Activated CD4-positive, alpha-beta T cell treated with anti-CD3 and anti-CD28 coated beads for 4 hours (primary cell): ENCODE data around the gene HIPK4.
"Not testable (repeated sequence)": the region's sequence is repeated elsewhere in the genome, so short reads cannot be mapped to it uniquely, and the experiment has no call there.

Source experiments
- DNase-seq, 2 donors: peaks; one replicate each; pipeline ENCODE4 v3.0.0-alpha.2; 2020

Gene HIPK4

DNA sequence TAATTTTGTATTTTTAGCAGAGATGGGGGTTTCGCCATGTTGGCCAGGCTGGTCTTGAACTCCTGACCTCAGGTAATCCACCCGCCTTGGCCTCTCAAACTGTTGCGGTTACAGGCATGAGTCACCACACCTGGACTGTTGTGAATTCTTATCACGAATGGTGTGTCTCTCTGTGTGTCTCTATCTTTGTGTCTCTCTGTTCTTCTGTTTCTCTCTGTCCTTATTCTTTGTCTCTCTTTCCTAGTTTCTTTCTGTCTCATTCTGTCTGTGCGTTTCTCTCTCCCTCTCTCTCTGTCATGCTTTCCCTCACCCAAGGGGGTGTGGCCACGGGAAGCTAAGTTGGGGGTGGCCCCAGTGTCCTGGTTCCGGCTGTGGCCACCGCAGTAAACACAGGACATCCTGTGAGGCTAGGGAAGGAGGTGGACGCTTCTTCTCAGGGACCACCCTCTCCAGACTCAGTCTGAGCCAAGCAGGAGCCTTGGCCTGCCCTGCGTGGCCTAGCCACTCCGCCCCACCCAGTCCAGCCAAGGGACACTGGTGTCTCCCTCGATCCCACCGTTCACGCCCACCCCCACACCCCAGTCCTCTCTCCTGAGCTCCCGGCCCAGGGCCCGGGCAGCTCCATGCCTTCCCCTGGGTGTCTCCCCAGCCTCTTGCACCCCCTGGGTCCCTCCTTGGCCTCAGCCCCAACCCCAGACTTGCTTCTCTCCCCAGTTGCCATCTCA lies 27.1 kb upstream of the HIPK4 start:
- no peak for DNase-seq

GRCh38 chr19:40415768-40416167 lies 25.8 kb upstream of the HIPK4 start:
- DNase-seq: no peak

DNA sequence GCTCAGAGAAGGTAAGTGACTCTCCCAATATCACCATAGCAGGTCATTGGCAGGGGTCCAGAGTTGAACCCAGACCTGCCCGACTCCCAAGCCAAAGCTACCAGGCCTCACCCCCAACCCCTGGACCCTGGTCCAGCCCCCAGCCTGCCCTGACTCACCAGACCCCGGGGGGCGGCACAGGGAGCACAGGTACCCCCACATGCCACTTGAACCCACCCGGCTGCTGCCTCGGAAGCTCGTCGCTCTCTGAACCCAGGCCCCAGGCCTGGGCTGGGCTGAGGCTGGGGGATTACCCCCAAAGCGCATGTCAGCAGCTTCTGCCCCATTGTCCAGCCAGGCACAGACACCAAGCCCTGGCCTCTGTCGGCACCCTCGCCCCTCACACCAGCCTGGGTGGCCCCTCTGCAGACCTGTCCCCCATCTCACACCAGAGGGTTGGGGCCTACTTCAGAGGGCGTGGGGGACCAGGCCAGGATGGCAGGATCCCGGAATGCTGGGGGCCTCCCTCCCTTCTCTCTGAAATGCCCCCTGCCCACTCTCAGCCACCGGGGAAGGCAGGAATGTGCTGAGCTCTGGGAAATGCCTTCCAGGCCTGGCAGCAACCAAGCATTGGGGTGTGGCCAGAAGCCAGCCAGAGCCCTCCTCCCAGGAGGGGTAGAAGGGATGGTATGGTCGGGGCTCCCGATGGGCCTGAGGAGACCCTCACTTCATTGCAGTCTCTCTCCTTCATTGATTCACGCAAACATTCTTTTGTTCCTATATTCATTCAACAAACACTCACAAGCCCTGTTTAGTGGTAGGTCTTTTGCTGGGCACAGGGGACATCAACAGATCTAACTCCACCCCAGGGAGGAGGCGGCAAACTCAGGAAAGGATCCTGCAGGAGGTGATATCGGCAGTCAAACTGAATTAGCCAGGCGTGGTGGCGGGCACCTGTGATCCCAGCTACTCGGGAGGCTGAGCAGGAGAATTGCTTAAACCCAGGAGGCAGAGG lies 24.9 kb upstream of the HIPK4 start:
- no peak for DNase-seq

DNA sequence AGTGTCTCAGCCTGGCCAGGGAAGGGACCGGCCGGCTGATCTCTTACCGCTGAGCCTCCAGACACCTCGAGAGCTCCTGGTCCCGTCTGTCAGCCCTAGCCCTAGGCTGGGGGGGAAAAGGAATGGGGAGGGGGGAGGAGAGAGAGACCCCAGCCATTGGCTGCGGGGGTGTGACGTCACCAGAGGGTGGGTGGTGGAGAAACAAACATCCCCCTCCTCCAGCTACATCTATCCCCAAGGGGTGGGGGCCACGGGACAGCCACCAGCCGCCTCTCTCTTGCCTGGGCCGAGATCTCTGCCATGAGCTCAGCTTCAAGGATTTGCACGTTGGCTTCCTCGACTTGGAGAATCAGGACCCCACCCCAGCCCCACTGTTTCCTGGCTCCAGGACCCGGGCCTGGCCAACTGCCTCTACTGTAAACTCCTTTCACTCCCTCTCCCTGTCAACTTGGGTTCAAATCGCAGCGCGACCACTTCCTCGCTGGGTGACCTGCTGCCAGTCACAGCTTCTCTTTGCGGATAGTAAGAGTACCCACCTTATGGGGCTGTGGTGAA lies 23.4 kb upstream of the HIPK4 start, which contains the start of gene PRX:
Gene PRX, minus strand, starts transcription at position 88 of the 555 bp plus-strand sequence. CDS start 5,446 bp downstream, outside the sequence.
- DNase-seq: no peak

- DNase-seq: no peak
These were observed 22.9 kb upstream of the HIPK4 start for GRCh38 chr19:40412866-40413265.

DNA sequence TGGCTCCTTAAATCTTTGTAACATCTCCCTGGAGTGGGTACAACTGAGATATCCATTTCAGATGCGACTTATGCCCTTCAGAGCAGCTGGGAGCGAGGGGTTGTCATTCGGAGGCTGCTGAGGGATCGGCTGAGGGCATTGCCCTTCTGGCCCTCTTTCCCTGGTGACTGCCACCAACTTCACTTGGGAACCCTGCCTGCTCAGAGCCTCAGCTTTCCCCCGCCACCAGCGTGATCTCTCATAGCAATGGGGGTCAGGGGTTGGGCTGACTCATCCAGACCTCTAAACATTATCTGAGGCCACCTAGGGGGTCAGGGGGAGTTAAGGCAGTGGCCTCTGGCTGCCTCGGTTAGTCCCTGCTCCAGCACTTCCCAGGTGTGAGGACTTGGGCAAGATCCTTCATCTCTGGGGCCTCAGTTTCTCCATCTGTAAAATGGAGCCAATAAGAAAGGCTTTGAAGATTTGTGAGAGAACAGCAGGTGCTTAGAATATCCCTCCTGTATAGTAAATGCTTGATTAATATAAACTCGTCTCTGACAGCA lies 22.0 kb upstream of the HIPK4 start:
- DNase-seq: no peak

DNA sequence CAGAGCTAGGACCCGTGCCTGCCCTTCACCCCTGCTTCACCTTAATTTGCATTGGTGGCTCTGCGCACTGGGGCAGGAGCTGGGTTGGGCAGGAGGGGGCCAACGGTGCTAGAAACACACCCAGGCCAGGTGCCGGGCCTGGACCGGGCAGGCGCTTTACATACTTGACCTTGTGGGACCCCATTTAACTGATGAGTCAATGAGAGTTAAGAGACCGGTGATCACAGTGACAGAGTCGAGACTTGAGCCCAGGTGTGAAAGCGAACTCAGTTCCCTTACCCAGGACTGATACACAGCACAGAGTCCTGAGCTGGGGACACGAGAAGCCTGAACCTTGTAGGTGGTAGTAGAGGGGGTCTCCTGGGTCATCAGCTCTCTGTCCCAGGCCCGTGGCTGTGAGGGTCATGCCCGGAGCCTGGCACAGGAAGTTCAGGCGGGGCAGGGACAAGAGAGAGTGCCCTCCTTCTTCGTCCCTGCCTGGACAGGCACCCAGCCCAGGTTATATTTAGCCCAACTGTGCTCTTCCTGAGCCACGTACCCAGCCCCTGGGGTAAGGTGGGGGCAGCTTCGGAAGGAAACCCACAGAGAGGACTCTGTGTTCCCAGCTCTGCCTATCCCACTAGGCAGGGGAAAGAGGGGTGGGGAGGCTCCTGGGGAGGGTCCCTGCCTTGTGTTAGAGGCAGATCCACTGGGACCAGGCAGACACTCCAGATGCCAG lies 21.3 kb upstream of the HIPK4 start:
- no peak for DNase-seq

DNA sequence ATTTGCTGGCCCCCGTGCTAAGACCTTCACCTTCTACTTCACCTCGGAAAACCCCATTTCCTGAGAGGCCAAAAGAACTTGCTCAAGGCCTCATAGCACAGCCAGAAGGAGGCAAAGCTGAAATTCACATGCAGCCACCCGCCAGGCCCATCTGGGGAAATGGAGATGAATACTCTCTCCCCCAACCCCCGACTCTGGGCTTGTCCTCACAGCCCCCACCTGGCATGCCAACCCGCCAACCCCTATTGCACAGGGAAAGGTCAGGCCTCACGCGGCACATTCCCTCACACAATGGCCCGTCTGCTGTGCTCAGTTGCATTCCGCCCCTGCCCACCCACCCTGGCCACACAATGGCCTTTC lies 20.0 kb upstream of the HIPK4 start:
- DNase-seq: no peak

- not testable (repeated sequence) for DNase-seq
These were observed 18.6 kb upstream of the HIPK4 start for GRCh38 chr19:40408598-40408925.

DNA sequence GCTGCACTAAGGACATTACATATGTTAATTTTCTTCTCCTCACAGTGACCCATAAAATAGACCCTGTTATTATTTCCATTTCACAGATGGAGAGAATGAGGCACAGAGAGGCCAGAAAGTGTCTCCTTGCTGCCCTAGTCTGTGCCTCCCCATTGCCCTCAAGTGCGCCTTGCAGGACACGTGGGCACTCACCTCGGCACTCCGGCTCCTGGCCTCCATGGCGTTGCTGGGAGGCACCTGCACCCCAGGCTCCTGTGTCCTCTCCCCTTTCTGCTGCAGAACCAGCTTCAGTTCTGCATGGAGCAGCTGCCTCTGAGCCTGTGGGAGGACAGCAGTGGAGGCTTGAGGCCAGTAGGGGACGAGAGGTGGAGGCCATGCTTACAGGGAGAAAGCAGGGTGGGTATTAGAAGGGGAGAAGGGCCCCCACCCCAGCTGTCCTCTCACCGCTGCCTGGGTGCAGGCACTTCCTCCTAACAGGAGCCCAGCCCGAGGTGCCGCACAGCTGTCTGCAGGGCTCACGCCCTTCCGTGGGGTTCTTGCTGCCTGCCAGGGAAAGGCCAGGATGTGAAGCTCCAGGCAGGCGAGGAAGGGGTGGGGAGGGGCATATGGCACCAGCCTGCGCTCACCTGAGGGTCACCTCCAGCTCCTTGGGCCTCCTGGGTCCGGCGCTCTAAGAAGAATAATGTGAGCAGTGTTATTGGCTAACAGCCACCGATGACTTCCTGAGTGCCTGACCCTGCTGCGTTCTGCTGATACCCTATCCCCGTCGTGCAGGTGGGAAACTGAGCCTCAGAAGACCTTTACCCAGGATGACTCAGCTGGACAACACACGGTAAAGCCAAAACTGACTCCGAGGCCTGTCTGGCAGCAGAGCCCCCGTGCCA lies 18.0 kb upstream of the HIPK4 start:
- DNase-seq: no peak

DNA sequence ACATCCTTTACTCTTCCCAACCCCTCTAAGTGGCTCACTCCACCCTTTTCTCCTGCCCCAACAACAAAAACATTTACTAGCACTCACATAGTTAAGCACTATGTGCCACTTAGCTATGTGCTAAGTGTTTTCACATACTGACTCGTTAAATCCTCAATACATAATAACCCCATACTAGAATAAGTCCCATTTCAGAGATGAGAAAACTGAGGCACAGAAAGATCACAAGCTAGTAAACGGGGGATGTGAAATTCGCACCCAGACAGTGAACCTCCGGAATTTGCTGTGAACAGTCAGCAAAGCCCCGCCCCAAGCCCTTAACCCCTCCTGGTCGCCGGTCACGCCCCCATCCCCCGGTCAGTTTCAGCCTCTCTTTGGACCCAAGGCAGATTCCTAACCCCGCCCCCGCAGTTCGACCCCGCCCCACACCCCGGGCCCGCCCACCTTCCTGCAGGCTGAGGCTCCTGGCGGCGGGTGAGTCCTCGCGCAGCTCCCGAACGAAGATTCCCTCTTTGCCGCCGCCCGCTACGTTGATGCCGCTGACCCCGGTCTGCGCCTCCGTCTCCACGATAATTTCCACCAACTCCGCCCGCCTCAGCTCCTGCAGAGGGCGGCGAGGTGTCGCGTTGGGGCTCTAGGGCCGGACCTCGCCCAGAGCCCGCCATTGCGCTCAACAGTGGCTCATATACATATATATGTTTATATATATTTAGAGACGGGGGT lies 13.4 kb upstream of the HIPK4 start:
- DNase-seq: peak; percentile 70 to 74

- no peak for DNase-seq
These were observed 10.6 kb upstream of the HIPK4 start for GRCh38 chr19:40400559-40400958.

DNA sequence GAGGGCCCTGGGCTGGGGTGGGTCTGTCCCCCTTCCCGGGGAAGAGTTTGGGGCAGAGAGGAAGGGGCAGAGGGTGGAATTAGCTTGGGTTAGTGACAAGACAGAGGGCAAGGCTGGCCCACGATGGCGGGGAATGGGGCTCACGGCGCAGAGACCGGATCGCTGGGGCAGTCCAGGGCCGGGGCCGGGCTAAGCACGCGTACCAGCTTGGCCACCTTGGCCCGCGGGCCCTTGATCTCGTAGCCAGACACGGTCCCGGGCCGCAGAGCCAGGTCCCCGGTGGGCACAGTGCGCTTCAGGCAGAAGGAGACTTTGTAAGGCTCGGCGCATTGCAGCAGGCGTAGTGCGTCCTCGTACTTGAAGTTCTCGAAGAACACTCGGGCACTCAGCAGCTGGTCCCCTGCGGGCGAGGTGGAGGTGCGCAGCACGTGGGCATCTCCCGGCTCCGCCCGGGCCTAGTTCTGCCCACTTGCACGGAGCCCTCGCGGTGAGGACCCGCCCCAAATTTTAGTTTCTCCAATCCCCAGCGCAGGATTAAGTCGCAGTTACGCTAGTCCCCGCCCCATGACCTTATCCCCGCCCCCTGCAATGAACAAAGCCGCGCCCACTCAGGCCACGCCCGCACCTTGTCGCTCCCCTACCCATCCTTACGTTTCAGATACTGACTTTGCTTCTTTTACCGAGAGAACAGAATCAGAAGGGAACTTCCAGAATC lies 8.6 kb upstream of the HIPK4 start:
- peak; percentile 50 to 63 for DNase-seq

DNA sequence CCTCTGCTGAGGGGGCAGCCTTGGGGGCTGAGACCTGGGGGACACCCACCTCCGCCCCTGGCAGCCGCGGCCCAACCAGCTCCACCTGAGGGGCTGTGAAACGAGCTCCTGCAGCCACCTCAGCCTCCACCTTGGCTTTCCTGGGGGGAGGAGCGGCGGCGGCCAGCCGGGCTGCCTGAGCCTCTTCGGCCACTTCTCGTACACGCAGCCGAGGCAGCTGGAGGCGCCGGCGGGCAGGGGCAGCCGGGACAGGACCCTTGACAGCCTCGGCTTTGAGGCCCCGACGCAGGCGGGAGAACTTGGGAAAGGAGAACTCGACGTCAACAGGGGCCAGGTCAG lies 7.6 kb upstream of the HIPK4 start:
- no peak for DNase-seq

DNA sequence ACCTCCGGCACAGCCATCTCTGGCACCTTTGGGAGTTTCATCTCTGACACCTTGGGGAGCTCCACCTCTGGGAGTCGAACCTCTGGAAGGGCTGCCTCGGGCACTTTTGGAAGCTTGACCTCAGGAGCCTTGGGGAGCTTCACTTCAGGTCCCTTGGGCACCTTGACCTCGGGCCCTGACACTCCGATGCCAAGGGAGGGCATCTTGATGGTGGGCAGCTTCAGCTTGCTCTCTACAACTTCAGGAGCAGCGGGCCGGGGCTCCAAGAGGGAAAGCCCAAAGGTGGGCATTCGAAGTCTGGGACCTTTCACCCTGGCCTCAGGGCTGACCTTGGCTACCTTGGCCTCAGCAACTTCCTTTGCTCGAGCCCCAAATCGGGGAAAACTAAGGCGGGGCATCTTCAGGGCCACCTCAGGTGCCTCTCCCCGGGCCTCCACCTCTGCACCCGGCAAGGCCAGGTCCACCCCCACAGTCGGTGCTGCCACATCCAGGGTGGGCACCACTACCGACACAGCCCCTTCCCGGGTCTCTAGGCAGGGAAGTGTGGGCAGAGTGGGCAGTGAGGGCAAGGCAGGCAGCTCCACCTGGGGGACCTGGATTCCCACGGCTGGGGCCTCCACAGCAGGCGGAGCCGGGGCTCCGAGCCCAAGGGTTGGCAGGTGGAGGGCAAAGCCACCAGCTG lies 7.0 kb upstream of the HIPK4 start:
- DNase-seq: no peak

GRCh38 chr19:40395956-40396355 lies 6.0 kb upstream of the HIPK4 start:
- no peak for DNase-seq

DNA sequence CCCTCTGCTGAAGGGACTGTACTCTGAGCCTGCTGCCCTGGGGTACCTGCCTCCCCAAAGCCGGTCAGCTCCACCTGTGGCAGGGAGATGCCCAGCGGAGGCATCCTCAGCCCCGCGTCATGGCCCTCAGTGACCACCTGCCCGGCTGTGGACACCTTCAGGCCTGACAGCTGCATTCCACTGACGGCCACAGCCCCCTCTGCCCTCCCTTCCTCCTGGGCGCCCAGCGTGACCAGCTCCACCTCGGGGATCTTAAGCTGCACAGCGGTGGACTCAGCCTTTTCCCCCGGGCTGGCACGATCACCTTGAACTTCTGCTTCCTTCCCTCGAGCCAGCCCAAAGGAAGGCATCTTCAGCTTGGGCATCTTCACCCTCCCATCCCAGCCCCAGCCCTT lies 4.8 kb upstream of the HIPK4 start:
- DNase-seq: no peak

DNA sequence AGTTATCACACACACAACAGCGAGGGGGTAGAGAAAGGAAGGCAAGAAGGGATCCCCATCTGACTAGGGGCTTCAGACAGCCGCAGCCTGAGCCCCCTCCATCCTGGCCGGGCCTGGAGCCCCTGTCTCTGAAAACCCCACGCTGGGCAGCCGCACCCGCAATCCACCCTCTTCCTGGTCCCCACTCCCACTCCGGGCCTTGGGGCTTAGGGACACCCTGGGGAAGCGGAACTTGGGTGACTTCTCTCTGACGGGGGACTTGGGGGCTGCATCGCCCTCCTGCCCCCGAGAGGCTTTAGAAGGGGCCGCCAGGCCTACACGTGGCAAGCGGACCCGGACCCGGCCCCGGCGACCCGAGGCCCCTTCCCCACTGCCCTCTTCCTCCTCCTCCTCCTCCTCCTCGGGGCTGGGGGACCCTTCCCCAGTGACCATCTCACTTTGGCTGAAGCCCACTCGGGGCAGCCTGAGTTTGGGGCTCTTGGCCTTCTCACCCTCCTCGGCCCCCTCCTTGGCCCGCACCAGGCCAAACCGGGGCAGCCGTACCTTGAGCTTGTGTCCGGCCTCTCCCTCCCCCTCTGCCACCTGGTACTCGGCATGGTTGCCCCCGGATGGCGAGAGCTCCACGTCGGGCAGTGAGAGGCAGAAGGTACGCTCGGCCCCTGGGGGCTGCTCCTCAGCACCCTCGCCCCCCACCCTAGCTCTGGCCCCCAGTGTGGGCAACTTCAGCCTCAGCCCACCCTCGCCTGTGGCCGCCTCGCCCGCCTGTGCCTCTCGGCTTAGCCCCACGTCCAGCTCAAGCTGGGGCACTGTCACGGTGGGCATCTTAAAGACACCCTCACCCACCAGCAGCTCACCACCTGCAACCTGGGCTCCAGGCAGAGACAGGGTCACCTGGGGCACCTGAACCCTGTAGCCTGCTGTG lies 4.2 kb upstream of the HIPK4 start:
- DNase-seq: no peak
